GM12878 (cell line): ENCODE results near the gene RRP15.

Source experiments
- CTCF ChIP-seq, 3 experiments: IDR thresholded peaks in 2 of 3; conservative IDR thresholded peaks in 1 of 3; 2 replicates each; pipeline ENCODE4 v1.5.1; 2011; ENCODE audit warnings: low read depth in 3 of 3, low read length in 3 of 3, mild to moderate bottlenecking in 3 of 3, control low read depth in 2 of 3, moderate library complexity in 2 of 3, inconsistent platforms in 1 of 3, mixed read lengths in 1 of 3; ENCODE audit not compliant: control insufficient read depth in 2 of 3, insufficient read depth in 1 of 3; ENCODE audit errors: extremely low read depth in 1 of 3
- DPF2 ChIP-seq: fragments of 450-650 bp; IDR thresholded peaks from 2 replicates; pipeline ENCODE4 v1.6.1; 2017; ENCODE audit warnings: mild to moderate bottlenecking
- ESRRA ChIP-seq: IDR thresholded peaks from 2 replicates; pipeline ENCODE4 v1.6.1; 2012; ENCODE audit warnings: mild to moderate bottlenecking, low read length, improper control_type of control experiment
- EZH2 ChIP-seq: IDR thresholded peaks from 2 replicates; pipeline ENCODE4 v1.6.1; 2012; ENCODE audit warnings: low read depth, mild to moderate bottlenecking, control low read depth, inconsistent platforms, low read length, borderline replicate concordance; ENCODE audit not compliant: control insufficient read depth
- MXI1 ChIP-seq: fragments of 150-350 bp; IDR thresholded peaks from 2 replicates; pipeline ENCODE4 v1.6.1; 2011; ENCODE audit warnings: low read depth, mild to moderate bottlenecking, inconsistent platforms, low read length, improper control_type of control experiment
- POLR2AphosphoS5 ChIP-seq: IDR thresholded peaks from 2 replicates; pipeline ENCODE4 v1.6.1; 2011; ENCODE audit warnings: mild to moderate bottlenecking, low read length, inconsistent platforms
- TF ChIP-seq, protein P1 (sequence below): fragments of 450-650 bp; IDR thresholded peaks from 2 replicates; pipeline ENCODE4 v1.6.1; 2017; ENCODE audit warnings: mild to moderate bottlenecking, moderate library complexity

DNA sequence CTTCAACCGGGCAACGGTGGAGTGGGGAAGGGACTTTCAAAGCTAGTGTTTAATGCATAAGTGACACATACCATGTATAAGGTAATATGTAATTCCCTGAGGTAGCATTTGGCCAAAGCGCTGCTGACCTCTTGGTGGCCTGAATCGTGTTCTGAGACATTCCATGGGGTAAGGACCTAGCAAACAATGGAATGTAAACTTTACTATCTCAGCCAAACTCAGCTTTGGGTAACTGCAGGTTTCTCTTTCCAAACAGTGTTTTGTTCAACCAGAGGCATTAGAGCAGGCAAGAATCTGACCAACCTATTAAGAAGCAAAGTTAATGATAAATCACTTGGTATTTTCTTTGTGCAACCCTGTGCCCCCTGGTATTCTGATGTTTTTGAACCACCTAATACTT is 82.0 kb downstream of the RRP15 start:
- TF ChIP-seq CTCF (IDR thresholded peaks at IDR 0.05 in 2 of 3, conservative IDR thresholded peaks at IDR 0.05 in 1 of 3; ENCODE audit: control insufficient read depth in 2 of 3, extremely low read depth in 1 of 3, insufficient read depth in 1 of 3, low read depth in 3 of 3, low read length in 3 of 3) = no peak
- no peak for TF ChIP-seq DPF2
- TF ChIP-seq EZH2 = no peak
- no peak for TF ChIP-seq ESRRA
- TF ChIP-seq MXI1 = no peak
- no peak for TF ChIP-seq POLR2AphosphoS5
- TF ChIP-seq, protein P1, sequence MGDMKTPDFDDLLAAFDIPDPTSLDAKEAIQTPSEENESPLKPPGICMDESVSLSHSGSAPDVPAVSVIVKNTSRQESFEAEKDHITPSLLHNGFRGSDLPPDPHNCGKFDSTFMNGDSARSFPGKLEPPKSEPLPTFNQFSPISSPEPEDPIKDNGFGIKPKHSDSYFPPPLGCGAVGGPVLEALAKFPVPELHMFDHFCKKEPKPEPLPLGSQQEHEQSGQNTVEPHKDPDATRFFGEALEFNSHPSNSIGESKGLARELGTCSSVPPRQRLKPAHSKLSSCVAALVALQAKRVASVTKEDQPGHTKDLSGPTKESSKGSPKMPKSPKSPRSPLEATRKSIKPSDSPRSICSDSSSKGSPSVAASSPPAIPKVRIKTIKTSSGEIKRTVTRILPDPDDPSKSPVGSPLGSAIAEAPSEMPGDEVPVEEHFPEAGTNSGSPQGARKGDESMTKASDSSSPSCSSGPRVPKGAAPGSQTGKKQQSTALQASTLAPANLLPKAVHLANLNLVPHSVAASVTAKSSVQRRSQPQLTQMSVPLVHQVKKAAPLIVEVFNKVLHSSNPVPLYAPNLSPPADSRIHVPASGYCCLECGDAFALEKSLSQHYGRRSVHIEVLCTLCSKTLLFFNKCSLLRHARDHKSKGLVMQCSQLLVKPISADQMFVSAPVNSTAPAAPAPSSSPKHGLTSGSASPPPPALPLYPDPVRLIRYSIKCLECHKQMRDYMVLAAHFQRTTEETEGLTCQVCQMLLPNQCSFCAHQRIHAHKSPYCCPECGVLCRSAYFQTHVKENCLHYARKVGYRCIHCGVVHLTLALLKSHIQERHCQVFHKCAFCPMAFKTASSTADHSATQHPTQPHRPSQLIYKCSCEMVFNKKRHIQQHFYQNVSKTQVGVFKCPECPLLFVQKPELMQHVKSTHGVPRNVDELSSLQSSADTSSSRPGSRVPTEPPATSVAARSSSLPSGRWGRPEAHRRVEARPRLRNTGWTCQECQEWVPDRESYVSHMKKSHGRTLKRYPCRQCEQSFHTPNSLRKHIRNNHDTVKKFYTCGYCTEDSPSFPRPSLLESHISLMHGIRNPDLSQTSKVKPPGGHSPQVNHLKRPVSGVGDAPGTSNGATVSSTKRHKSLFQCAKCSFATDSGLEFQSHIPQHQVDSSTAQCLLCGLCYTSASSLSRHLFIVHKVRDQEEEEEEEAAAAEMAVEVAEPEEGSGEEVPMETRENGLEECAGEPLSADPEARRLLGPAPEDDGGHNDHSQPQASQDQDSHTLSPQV = no peak
